Suprapubic skin (tissue), 3 donors: ENCODE measurements around the gene OR52A5.

Source experiments
- EP300 ChIP-seq: sonication (generic); formaldehyde crosslinking; IDR thresholded peaks from one replicate; pipeline ENCODE4 v1.6.1; 2017; ENCODE audit warnings: antibody characterized with exemption
- POLR2A ChIP-seq, 2 donors: fragments of 450-650 bp; IDR thresholded peaks; one replicate each; pipeline ENCODE4 v1.6.1; 2017; ENCODE audit warnings: antibody characterized with exemption in 2 of 2, mild to moderate bottlenecking in 2 of 2, moderate library complexity in 2 of 2
- TF ChIP-seq, protein P1 (sequence below), 2 donors: fragments of 200-600 bp in 1 of 2; fragments of 450-650 bp in 1 of 2; sonication (generic) in 1 of 2; IDR thresholded peaks; one replicate each; pipeline ENCODE4 v1.5.1; 2016 to 2019; ENCODE audit warnings: antibody characterized with exemption in 2 of 2, mild to moderate bottlenecking in 1 of 2, moderate library complexity in 1 of 2

DNA sequence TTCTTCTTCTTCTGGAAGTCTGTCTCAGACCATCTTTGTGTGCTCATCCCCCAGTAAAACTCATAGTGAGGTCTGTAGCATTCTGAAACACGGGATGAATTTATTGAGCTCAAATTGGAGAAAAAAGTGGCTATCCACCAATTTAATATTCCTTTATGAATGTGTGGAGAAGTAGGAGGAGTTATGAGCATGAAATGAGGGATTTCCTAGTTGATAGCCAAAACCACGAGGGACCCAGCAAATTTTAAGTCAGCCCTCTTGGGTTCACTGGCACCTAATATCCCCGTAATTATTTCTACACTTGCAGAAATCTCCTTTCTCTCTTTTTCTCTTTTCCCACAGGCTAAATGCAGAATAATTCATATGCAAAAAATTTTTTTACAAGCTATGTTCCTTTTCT is 16.5 kb upstream of the OR52A5 start, which contains the start of gene OR52A1:
- TF ChIP-seq, protein P1, sequence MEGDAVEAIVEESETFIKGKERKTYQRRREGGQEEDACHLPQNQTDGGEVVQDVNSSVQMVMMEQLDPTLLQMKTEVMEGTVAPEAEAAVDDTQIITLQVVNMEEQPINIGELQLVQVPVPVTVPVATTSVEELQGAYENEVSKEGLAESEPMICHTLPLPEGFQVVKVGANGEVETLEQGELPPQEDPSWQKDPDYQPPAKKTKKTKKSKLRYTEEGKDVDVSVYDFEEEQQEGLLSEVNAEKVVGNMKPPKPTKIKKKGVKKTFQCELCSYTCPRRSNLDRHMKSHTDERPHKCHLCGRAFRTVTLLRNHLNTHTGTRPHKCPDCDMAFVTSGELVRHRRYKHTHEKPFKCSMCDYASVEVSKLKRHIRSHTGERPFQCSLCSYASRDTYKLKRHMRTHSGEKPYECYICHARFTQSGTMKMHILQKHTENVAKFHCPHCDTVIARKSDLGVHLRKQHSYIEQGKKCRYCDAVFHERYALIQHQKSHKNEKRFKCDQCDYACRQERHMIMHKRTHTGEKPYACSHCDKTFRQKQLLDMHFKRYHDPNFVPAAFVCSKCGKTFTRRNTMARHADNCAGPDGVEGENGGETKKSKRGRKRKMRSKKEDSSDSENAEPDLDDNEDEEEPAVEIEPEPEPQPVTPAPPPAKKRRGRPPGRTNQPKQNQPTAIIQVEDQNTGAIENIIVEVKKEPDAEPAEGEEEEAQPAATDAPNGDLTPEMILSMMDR (IDR thresholded peaks at IDR 0.05) = no peak
- no peak for TF ChIP-seq EP300
- TF ChIP-seq POLR2A (IDR thresholded peaks at IDR 0.05) = no peak
